ENCODE results near the gene DENND2C.

GRCh38 chr1:114552106-114552639 is 117.7 kb downstream of the DENND2C start:
- TF ChIP-seq EZH2 (IDR thresholded peaks at IDR 0.05; ENCODE audit: low read depth): no peak
- no peak for TF ChIP-seq CTCF (conservative IDR thresholded peaks at IDR 0.05)

All from PC-9 (cell line).